Stimulated activated CD8-positive, alpha-beta memory T cell treated with anti-CD3 and anti-CD28 coated beads, Interleukin-4, amount 100 ng/mL, for 4 hours (primary cell): ENCODE data around the gene CD302.
"Not testable (repeated sequence)": the region's sequence is repeated elsewhere in the genome, so short reads cannot be mapped to it uniquely, and the experiment has no call there.

Source experiments
- DNase-seq, 2 donors: peaks; one replicate each; pipeline ENCODE4 v3.0.0-alpha.2; 2020; ENCODE audit warnings: low read depth in 2 of 2, low spot score in 1 of 2

Gene CD302

DNA sequence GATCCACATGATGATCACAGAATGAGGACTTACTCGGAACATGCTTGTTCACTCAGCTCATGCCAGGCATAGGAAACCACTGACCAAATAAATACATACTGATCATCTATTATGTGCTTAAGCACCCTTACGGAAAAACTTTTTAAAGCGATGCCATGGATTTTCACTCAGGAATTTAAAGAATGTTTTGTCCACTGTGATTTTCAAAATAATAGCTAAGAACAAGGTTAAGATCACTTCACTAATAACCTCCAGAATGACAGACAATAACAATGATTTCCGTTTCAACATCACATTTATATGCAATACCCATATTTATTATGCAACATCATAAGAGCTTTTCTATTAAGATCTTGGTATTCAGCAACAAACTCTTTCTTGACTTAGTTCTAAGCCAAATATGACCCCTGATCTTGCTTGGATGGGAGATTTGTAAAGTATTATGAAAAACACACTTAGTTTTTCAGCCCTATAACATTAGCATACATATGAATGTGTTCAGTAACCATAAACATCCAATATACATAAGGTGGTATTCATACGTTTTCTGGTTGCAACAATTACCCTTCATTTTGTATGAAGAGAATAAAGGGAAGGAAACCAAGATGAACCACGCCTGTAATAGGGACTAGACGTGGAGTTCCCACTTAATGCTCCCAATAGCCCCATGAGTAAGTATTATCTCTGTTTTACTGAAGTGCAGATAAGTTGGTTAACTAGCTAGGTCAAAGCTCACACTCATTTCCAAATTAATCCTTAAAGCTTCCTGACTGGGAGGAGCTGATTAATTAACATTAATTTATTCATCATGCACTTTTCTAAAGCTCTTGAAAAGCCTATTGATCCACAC, 1.9 kb downstream of the CD302 start:
- no peak for DNase-seq

DNA sequence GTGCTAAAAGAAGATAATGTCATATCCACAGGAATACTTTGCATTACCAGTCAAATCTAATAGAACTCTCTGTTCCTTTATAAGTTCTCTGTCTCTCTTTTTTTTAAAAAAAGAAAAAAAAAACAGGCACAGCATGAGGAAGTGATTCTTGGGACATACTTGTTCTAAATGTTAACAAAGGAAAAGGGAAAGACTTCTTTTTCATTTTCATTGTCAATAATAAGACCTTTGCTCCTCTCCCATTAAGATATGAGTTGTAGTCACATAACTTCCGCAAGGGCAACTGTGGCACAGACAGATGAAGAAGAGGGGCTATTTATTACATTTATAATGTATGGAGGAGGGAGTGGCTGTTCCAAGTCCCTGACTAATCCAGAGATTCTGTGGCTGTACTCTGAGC, 4.7 kb downstream of the CD302 start:
- no peak for DNase-seq

DNA sequence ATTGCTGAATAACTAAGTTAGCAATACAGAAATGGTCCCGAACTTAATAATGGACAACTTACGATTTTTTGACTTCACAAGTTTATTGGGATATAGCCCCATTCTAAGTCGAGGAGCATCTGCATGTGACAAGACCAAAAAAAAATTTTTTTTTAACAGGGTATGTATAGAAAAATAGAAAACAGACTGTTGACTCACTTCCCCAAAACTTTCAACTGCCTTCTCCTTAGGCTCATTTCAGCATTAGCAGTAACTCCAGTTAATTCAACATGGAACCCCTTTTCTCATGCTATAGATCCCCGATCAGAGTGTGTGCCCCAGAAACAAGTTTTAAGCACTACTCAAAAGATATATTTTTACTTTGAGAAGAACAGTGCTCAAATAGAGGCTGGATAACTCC, 5.4 kb downstream of the CD302 start:
- no peak for DNase-seq

DNA sequence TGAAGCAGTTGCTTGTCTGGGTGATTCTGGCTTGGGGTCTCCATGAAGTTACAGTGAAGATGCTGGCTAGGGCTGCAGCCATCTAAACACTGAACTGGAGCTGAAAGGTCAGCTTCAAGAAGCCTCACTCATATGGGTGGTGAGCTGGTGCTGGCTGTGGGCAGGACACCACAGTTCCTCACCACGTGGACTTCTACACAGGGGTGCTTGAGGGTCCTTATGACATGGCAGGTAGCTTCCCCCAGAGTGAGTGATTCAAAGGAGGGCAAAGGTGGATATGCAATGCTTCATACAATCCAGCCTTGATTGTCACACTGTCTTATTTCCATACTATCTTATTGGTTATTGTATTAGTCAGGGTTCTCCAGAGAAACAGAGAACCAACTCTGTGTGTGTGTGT, 6.0 kb downstream of the CD302 start:
- no peak for DNase-seq

DNA sequence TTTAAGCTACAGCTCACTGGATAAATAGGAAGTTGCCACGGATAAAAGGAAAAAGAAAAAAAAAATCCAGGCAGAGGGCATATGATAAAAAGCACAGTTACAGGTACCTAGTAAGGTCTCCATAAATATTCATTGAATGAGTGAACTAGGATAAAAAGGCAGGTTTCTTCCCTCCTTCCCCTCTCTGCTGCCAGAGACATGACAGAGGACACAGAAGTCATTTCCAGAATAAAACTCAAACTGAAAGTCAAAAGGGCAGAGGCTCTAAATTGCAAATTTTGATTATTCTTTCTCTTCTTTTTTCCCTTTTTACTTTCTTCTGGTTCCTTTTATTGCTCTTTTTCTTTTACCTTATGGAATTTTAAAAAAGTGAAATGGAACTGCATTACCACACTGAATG, 7.7 kb downstream of the CD302 start:
- DNase-seq, result no peak

DNA sequence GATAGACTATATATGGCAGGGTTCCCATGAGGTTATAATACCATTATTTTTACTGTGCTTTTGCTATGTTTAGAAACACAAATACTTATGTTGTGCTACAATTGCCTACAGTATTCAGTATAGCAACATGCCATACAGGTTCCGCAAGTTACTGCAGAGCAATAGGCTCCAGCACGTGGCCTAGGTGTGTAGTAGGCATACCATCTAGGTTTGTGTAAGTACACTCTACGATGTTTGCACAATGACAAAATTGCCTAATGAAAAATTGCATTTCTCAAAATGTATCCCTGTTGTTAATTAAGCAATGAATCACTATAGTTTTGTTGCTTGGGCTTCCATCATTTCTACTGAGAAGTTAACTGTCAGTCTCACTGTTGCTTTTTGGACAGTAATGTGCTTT, 9.8 kb downstream of the CD302 start:
- no peak for DNase-seq

DNA sequence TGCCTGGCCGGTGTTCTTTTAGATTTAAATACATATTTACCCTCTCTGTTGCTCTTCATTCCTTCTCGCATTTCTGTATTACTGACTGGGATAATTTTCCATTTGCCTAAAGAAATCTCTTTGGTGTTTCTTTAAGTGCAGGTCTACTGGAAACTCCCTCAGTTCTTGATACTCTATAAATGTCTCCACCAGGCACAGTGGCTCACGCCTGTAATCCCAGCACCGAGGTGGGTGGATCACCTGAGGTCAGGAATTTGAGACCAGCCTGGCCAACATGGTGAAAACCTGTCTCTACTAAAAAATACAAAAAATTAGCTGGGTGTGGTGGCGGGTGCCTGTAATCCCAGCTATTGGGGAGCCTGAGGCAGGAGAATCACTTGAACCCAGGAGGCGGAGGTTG, 10.4 kb downstream of the CD302 start:
- DNase-seq, result not testable (repeated sequence)

DNA sequence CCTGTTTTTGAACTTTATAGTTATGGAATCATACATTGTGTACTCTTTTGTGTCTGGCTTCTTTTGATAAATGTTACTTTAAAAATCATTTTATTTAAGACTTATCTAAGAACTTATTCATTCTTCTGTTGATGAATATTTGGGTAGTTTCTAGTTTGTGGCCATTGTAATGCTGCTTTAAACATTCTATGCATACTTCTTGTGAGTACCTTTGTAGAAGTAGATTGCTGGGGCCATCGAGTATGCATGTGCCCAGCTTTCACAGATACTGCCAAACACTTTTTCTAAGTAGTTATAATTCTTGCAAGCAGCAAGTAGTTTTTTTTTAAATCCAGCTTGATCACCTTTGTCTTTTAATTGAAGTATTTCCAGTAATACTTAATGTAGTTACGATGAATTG, 11.1 kb downstream of the CD302 start:
- no peak for DNase-seq

DNA sequence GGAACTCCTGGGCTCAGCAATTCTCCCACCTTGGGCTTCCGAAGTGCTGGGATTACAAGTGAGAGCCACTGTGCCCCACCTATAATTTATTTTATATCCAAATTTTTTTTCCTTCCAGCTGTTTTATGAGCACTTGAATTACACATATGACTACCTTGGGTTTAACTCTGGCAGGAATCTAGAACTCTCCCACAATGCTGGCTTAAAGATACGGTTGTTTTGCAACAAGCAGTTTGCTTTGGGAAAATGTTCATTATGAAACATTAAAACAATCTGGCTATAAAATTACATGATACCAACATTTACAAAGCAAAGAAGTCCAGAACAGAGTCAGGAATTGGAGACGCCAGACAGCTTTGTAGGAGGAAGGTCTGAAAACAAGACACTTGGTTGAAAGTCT, 12.8 kb downstream of the CD302 start:
- DNase-seq, result no peak

DNA sequence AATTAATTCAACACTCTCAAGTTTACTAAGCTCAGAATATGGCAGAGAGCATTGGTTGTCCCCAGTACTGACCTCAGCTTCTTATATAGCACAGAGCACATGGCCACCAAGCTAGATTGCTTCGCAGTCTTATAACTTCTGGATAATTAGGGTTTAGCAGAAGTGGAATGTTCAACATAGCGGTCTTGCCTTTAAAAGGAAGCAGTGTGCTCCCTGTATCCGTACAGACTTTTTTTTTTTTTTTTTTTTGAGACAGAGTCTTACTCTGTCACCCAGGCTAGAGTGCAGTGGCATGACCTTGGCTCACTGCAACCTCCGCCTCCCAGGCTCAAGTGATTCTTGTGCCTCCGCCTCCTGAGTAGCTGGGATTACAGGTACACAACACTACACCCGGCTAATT, 13.3 kb downstream of the CD302 start:
- DNase-seq, result not testable (repeated sequence)

DNA sequence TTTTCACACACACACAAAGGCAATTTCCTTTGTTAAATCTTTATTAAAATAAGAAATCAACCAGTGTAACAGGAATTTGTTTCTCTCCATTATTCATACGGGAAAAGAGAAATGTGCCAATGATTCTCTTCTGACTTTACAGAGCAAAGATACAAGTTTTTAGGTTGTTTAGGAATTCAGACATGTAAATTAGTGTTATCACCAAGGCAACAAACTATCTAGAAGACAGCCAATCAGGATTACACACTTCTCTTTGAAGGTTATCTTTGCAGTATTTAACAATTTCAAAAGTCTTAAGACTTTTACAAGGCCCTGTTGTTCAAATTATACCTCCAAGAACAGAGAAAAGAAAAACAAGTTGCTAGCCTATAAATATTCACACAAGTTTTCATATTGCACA, 14.5 kb downstream of the CD302 start:
- no peak for DNase-seq

DNA sequence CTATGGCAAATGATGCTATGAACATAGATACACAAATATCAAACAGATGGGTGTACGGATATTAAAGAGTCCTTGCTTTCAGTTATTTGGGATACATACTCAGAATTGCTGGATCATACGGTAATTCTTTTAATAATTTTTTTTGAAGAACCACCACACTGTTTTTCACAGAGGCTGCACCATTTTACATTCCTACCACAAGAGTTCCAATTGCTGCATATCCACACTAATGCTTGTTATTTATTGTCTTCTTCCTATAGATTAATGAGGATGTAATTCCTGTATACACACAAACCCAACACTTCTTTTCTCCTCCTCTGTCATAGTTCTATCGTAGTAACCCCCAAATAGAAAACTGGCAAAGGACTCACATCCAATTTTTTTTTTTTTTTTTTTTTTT, 21.7 kb downstream of the CD302 start:
- DNase-seq, result no peak

DNA sequence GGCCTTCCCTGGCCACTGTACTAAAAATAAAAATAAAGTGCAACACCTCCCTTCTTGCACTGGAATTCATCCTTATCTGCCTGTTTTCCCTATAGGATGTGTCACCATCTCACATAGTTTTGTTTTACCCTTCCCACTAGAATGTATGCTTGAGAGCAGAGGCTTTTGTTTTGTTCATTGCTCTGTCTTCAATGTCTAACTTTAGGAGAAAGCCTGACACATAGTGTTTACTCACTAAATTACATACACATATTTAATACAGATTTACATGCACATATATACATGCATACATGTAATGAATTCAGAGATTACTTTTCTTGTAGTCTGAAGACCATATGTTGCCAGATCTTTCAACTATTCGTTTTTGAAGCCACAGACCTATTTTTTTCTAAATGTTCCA, 23.0 kb downstream of the CD302 start:
- DNase-seq, result no peak

DNA sequence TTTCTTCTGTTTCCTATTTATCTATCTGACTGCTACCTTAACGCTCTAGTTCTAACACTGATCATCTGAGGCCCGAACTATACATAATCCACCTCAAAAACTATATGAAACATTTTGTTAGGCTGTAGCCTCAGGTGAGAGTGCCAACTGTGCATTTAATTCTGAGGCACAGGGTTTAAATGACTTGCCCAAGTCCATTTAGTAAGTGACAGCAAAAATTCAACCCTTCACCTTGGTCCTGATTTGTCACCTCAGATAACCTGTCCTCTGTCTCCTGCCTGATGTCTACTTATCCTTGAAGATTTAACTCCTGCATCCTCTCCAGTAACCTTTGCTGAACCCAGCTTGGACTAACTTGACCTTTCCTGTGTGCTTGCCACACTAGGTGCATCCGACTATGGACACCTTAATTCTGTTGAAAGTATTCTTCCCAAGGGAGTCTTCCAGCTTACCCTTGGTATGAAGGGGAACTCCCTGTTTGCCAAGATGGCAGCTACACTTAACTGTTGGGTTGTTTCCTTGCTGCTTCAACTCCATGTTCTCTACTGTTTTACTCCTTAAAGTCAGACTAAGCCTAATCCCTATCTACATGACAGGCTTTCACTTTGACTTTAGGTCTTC, 23.5 kb downstream of the CD302 start:
- no peak for DNase-seq

DNA sequence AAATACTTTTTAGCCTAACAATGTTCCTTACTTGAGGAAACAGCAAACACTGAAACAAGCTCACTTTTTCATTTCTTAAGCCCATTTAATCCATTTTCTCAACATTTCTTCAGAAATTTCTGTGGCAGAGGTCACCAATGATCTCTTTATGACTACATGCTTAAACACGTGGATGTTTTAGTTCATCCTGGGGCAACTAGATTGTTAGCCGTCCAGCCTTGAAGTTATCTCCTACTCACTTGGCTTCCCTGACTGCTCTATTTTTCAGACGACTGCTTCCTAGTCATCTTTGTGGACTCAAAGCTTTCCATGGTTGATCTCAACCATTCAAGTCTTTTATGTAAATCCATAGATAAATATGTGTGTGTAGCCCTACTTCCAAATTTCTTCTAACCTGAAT, 24.1 kb downstream of the CD302 start:
- DNase-seq, result no peak

DNA sequence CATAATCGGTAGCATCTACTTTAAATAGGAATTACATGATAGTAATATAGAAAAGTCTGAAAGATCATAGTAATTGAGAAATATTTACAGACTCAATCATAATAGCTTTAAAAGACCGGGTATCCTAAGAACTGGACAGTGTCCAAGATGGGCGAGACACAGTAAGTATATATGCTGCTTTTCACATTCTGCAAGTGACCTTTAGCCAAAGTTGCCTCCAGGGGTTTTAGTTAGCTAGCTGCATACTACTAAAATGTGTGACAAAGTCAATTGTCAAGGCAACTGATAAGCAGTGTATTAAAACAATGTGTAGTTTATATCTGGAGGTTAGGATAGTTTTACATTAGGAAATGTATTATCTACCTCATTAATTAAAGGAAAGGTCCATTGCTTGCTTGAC, 24.6 kb downstream of the CD302 start:
- no peak for DNase-seq

DNA sequence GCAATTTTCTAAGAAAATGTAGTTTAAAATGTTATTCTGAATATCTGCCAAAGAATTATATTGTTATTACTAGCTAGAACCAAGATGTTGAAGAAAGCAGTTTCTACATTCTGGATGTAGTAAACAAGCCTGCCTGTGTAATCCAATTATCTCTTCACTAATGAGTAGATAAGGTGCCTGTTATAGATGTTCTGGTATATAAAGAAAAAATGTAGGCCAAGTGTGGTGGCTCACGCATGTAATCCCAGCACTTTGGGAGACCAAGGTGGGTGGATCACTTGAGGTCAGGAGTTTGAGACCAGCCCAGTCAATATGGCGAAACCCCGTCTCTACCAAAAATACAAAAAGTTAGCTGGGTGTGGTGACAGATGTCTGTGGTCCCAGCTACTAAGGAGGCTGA, 28.9 kb downstream of the CD302 start:
- DNase-seq, result no peak

DNA sequence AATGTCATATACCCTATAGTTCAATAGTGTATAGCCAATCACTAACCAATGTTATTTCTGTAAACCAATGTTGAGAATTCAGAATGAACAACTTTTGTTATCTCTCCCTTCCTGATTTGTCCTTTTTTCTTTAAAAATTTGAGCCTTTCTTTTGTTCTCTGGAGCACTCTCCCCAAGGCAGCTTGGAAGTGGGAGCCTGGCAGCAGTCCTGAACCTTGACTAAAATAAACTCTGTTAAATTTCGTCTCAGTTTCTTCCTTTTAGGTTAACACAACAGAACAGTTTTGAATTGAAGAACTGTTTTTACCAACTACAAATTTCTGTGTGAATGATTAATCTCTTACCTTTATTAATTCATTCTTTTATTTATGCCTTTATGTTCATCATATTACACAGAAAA, 35.9 kb downstream of the CD302 start:
- DNase-seq, result no peak

DNA sequence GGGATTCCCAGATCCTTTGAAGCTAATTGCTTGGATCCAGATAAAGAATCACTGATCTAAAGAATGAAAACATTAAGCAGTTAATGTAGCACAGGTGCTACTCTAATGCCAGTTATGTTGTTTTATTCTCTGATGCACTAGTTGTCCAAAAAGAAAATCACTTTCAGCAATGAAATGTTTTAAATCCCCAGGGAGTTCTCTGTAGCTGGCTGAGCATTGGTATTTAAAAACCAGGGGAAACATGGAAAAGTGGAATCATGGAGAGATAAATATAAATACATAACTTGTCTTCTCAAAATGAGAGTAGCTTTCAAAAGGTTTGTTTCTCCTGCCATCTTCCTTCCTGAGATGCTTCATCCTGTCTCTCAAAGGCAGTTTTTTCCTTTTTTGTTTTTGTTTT, 37.7 kb downstream of the CD302 start:
- no peak for DNase-seq

DNA sequence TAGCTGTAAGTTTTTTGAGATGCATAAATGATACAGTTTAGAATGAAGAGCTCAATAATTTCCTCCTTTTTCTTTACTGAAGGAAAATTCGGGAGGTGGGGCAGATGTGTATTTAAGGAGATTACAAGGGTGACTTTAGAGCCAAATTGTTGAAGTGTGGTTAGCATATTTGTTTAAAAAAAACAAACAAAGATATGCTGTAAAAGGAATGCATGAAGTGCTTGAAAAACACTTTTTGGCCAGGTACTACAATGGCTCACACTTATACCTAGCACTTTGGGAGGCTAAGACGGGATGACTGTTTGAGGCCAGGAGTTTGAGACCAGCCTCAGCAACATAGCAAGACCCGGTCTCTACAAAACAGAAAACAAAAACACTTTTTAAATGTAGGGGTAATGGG, 38.4 kb downstream of the CD302 start:
- no peak for DNase-seq

DNA sequence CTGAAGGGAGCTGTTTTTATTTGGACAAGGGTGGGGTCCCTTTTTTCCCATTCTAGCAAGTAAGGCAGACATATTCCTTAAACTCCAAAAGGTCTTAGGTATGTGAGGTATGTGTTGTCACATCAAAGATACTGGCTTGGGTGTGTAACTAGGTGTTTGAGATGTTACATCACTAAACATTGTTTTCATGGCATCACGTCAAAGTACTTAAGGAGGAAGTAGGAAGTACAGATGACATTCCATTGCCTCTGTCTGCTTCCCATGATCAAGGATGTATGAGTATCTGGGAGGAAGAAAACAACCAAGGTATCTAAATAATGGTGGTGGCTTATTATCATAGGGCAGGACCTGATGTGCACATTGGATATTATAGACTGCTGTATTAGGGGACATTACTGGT, 39.3 kb downstream of the CD302 start:
- no peak for DNase-seq

DNA sequence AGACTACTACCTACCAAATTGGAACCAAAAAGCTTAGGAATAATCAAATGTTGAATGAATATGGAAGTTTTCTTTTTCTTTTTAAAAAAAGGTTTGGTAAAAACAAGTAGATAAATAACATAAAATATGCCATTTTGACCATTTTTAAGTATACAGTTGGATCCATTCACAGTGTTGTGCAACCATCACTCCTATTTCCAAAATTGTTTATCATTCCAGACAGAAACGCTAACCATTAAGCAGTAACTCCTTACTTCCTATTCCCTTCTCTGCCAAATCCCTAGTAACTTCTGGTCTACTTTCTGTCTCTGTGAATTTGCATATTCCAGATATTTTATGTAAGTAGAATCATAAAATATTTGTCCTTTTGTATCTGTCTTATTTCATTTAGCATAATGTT, 39.8 kb downstream of the CD302 start:
- no peak for DNase-seq

DNA sequence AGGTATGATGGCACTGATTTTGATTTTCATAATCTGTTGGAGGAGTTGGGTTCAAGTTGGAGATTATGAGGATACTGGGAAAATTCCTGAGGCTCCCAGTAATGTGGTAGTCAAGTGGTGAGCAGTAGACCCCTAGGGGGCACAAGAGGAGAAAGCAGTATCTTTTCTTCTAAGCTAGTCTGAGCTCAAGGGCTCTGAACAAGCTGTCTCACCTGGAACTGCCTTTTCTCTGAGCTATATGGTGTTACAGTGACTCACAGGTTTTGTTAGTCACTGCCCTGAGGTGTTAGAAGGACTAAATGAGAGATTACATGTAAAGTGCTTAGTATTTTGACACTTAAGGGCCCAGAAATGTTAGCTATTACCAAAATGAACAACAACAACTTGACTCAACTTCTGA, 42.2 kb downstream of the CD302 start:
- no peak for DNase-seq
